ENCODE measurements around the gene DRD5. TPM values are rescaled to one million over a fixed set of nuclear protein-coding genes. Genes with fewer than 3 reads are reported as not detected.
"Not testable (repeated sequence)": the region's sequence is repeated elsewhere in the genome, so short reads cannot be mapped to it uniquely, and the experiment has no call there.

The DRD5 gene
- not detected for total RNA-seq
- long read RNA-seq: 0 reads

DNA sequence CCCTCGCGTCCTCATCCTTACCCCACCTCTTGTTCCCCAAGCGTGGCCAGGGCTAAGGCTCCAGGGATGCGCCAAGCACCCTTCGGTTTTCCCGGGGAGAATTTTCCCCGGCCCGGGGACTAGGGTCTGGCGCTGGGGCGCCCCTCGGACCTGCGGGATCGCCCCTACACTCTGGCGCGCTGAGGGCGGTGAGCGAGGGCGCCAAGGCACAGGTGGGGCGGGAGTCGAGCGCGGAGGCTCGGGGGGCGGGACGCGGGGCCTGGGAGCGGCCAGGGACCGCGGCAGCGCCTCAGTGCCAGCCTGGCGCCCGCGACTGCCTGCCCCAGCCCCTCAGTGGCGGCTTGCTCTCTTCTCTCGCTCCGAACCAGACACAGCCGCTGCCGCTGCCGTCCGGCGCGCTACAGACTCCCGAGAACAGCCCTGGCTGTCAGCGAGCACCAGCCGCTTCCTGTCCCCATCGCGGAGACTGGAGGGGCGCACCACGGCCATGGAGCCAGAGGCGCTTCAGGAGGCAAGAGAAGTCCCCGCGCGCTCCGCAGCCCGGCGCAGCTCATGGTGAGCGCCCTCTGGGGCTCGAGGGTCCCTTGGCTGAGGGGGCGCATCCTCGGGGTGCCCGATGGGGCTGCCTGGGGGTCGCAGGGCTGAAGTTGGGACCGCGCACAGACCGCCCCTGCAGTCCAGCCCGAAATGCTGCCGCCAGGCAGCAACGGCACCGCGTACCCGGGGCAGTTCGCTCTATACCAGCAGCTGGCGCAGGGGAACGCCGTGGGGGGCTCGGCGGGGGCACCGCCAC is at the start of gene DRD5:
TSS of gene DRD5 (plus strand) at position 292 of the 793 bp plus-strand sequence. CDS start at position 688, 396 bp downstream.
- Histone ChIP-seq H3K4me1 (no peaks in the 10 kb centered on the region), H3K27me3 (ENCODE audit: low read depth) (peaks cover 32% of the 10 kb centered on the region), H3K27ac (no peak within 1 kb of the TSS), H3K36me3 (no peaks in the 10 kb centered on the region), H3K4me3 (no peak within 1 kb of the TSS), H3K9me3 (no peaks in the 10 kb centered on the region)
- intact Hi-C loops (cut with DNase I): no loop called here
- ATAC-seq: no peak
- TF ChIP-seq, protein P1, sequence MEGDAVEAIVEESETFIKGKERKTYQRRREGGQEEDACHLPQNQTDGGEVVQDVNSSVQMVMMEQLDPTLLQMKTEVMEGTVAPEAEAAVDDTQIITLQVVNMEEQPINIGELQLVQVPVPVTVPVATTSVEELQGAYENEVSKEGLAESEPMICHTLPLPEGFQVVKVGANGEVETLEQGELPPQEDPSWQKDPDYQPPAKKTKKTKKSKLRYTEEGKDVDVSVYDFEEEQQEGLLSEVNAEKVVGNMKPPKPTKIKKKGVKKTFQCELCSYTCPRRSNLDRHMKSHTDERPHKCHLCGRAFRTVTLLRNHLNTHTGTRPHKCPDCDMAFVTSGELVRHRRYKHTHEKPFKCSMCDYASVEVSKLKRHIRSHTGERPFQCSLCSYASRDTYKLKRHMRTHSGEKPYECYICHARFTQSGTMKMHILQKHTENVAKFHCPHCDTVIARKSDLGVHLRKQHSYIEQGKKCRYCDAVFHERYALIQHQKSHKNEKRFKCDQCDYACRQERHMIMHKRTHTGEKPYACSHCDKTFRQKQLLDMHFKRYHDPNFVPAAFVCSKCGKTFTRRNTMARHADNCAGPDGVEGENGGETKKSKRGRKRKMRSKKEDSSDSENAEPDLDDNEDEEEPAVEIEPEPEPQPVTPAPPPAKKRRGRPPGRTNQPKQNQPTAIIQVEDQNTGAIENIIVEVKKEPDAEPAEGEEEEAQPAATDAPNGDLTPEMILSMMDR (IDR thresholded peaks at IDR 0.05): no peak
- no peak for DNase-seq

DNA sequence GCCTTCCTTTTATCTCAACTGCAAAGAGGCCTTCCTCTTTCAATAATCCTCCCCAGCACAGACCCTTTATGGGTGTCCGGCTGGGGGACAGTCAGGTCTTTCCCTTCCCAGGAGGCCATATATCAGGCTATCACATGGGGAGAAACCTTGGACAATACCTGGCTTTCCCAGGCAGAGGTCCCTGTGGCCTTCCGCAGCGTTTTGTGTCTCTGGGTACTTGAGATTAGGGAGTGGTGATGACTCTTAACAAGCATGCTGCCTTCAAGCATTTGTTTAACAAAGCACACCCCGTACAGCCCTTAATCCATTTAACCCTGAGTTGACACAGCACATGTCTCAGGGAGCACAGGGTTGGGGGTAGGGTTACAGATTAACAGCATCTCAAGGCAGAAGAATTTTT is 49.2 kb upstream of the DRD5 start:
- intact Hi-C loops (cut with DNase I); H3K27me3 ChIP-seq (ENCODE audit: low read depth); ATAC-seq; H3K36me3 ChIP-seq; H3K9me3 ChIP-seq; H3K4me1 ChIP-seq; DNase-seq; H3K27ac ChIP-seq; H3K4me3 ChIP-seq: not testable (repeated sequence)

DNA sequence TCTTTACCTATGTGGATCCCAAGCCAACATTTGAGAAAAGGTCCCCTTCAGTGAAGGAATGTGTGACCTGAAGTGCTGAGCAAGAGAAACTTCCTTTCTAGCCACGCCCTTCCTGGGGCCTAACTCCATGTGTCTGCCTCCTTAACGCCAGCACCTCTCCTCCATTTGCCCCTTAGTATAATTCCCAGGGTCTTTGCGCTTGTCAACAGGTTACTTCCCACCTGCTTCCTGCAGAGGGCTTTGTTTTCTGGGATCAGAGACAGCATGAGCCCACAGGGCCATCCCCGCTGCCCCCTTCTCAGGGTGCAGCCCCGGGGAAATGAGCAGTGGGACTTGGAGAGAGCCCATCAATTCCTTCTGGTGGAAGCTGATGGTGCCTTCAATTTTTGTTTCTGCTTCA is 45.9 kb upstream of the DRD5 start:
- H3K27me3 ChIP-seq (ENCODE audit: low read depth): no peaks in the 10 kb centered on the region
- no peaks in the 10 kb centered on the region for H3K36me3 ChIP-seq
- H3K9me3 ChIP-seq: no peaks in the 10 kb centered on the region
- no peak overlapping the region for H3K27ac ChIP-seq
- no peaks in the 10 kb centered on the region for H3K4me1 ChIP-seq
- H3K4me3 ChIP-seq: no peak overlapping the region
- no peak for ATAC-seq
- no peak for DNase-seq
- TF ChIP-seq, protein P1 (IDR thresholded peaks at IDR 0.05): no peak
- intact Hi-C loops (cut with DNase I): no loop called here

- DNase-seq; H3K27me3 ChIP-seq (ENCODE audit: low read depth); H3K4me3 ChIP-seq; ATAC-seq; H3K27ac ChIP-seq; H3K9me3 ChIP-seq; intact Hi-C loops (cut with DNase I); H3K36me3 ChIP-seq; H3K4me1 ChIP-seq: not testable (repeated sequence)
Measured at GRCh38 chr4:9737280-9737679, 44.2 kb upstream of the DRD5 start.

- H3K4me3 ChIP-seq; H3K4me1 ChIP-seq; H3K9me3 ChIP-seq; H3K27ac ChIP-seq; H3K36me3 ChIP-seq; intact Hi-C loops (cut with DNase I); DNase-seq; ATAC-seq; H3K27me3 ChIP-seq (ENCODE audit: low read depth): not testable (repeated sequence)
Measured at GRCh38 chr4:9743789-9744188, 37.6 kb upstream of the DRD5 start.

DNA sequence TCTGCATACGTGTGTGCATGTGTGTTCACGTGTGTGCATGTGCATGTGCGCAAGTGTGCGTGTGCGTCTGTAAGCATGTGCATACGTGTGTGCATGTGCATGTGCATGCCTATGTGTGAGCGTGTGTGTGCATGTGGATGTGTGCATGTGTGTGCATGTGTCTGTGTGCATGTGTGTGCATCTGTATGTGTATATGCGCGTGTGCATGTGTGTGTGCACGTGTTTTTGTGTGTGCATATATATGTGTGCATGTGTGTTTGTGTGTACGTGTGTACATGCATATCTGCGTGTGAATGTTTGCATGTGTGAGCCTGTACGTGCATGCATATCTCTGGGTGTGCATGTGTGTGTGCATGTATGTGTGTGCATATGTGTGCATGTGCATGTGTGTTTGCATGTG is 35.7 kb upstream of the DRD5 start:
- no peaks in the 10 kb centered on the region for H3K9me3 ChIP-seq
- H3K4me3 ChIP-seq: no peak overlapping the region
- DNase-seq: no peak
- H3K27me3 ChIP-seq (ENCODE audit: low read depth): no peaks in the 10 kb centered on the region
- intact Hi-C loops (cut with DNase I): no loop called here
- no peaks in the 10 kb centered on the region for H3K36me3 ChIP-seq
- H3K27ac ChIP-seq: no peak overlapping the region
- no peaks in the 10 kb centered on the region for H3K4me1 ChIP-seq
- ATAC-seq: no peak
- TF ChIP-seq, protein P1 (IDR thresholded peaks at IDR 0.05): no peak

GRCh38 chr4:9758641-9759317 is 22.7 kb upstream of the DRD5 start:
- TF ChIP-seq, protein P1 (IDR thresholded peaks at IDR 0.05): no peak
- no peak overlapping the region for H3K4me3 ChIP-seq
- H3K27me3 ChIP-seq (ENCODE audit: low read depth): no peaks in the 10 kb centered on the region
- no peaks in the 10 kb centered on the region for H3K4me1 ChIP-seq
- intact Hi-C loops (cut with DNase I): no loop called here
- H3K9me3 ChIP-seq: no peaks in the 10 kb centered on the region
- H3K27ac ChIP-seq: no peak overlapping the region
- no peak for ATAC-seq
- no peak for DNase-seq
- H3K36me3 ChIP-seq: no peaks in the 10 kb centered on the region
